GM18526 (cell line): ENCODE measurements around the gene TMEM254.

ENCODE experiments used
- POLR2A ChIP-seq: IDR thresholded peaks from 3 replicates; pipeline ENCODE4 v1.6.1; 2011; ENCODE audit not compliant: insufficient read length; ENCODE audit errors: extremely low read depth

The TMEM254 gene

DNA sequence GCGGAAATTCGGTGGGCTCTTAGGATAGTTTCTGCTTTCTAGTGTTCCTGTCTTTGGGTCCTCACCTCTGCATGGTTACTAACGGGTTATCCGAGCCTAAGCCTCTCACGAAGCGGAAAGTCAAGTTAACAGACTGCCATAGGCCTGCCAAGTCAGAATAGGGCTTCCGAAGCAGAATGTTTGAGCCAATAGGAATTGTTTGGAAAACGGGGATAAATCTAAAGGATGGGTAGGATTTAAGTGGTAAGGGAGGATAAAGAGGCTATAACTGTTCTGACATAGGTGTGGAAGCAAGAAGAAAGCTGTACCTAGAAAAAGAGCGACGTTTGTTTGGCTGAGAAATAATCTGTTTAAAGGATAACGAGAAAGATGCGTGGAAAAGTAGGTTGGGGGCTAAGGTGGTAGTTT is 851 bp downstream of the TMEM254 start:
- no peak for TF ChIP-seq POLR2A

DNA sequence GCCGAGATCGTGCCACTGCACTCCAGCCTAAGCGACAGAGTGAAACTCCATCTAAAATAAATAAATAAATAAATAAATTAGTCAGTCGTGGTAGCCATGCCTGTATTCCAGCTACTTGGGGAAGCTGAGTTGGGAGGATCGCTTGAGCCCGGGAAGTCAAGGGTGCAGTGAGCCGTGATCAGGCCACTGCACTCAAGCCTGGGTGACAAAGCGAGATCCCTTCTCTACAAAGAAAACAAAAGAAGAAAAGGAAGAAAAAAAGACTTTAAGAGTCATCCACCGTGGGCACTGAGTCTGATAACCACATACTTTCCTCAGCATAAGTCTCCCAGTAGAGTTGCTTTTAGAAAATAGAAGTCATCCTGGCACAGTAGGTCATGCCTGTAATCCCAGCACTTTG is 2.6 kb downstream of the TMEM254 start:
- no peak for TF ChIP-seq POLR2A

DNA sequence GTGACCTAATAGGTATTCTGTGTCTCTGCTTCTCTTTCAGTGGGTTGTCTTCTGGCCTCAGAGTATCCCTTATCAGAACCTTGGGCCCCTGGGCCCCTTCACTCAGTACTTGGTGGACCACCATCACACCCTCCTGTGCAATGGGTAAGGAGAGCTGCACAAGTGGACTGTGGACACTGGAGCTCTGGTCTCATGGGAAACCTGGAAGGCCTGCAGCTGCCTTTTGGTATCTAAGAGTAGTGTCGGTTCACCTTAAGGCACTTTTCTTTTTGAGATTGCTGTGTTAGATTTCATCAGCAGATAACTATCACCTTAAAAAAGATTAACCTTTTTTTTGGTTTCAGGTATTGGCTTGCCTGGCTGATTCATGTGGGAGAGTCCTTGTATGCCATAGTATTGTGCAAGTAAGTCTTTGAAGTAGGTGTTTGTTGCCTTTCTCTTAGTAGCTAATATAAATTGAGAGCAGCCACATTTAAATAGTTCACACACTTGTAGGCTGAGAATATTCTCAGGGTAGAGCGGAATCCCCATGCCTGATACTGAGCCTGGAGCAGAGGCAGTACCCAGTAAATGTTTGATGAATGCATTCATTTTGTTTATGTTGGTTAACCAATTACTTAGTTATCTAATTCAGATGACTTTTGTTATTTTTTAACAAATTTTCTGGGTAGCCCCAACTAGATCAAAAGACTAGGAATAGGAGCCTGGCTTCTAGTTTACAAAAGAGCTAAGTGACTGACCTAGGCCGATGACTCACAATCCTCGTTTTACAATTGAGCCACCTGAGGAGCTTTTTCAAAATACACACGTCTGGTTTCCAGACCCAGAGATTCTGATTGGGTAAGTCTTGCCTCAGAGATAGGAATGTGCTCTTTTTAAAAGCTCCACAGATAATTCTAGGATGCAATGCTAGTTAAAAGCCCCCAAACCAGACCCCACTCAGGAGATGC is 3.6 kb downstream of the TMEM254 start:
- TF ChIP-seq POLR2A, result no peak

DNA sequence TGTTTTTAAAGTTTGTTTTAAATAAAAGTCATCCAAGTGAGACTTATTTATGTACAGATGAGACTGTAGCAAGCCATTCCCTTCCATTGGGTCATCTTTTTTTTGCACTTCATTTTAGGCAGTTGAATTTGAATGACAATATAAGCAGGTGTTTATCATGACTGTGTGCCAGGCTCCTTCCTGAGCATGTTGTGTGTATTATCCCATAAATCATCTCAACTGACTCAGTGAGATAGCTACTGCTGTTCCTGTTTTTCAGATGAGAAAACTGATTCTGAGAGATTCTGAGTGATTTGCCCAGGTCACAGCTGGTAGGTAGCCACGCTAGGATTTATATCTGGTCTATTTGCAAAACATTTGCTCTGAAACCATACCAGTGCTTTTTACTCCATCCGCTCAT is 11.7 kb downstream of the TMEM254 start:
- no peak for TF ChIP-seq POLR2A

DNA sequence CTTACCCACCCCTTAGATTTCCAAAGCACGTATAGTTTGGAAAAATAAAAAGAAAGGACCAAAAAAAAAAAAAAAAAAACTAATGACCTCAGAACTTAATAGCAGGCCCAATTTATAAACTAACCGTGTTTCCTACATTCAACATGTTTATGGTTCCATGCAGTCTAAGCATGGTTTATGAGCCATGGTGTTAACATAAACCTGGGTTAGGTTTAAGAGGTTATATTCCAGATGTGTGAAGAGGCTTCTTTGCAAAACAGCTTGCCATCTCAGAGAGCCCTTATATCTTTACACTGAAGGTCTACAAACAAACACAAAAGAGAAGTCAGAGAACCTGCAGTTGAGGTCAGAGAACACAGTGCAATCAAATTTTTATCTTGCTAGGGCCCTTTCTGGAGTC is 15.8 kb downstream of the TMEM254 start:
- TF ChIP-seq POLR2A, result no peak

DNA sequence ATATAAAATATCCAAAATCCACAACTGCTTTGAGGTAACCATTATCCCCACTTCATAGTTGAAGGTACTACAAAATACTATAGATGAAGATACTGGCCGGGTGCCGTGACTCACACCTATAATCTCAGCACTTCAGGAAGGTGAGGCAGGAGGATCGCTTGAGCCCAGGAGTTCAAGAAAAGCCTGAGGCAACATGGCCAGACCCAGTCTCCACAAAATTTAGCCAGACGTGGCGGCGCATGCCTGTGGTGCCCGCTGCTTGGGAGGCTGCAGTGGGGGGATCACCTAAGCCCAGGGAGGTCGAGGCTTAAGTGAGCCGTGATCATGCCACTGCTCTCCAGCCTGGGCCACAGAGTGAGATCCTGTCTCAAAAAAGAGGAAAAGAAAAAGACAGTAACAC is 21.7 kb downstream of the TMEM254 start:
- no peak for TF ChIP-seq POLR2A

DNA sequence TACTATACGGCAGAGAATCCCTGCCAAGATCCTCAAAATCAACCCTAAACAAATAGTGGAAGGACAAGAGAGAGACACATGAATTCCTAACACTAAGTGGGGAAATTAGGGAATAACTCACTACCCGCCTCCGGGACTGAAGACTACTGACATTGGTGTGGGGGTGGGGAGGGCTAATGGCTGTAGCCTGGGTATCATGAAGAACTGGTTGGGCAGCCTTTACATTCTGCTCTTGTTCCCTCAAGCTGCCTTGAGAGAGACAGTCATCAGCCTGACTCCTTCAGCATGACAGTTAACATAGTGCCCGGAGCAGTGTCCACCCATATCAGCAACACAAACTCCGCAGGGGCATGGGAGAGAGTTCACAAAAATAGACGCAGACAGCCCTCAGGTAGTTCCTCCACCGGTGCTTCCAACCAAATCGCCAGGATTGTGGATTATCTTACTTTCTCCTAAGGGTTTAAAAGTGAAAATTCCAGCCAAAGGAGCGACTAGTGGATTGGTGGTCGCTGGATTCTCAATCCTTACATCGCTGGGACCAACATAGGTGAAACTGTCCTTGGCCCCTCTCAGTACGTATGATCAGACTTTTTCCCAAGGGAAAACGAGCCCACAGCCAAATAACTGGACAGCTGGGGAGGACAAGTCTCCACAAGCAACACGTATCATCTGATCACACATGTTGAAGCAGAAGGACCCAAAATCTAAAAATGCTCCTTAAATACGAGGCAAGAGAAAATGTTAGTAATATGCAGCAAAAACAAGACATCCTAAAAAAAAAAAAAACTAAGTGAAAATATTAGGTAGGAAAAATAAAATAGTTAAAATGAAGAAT is 22.6 kb downstream of the TMEM254 start:
- TF ChIP-seq POLR2A, result no peak

DNA sequence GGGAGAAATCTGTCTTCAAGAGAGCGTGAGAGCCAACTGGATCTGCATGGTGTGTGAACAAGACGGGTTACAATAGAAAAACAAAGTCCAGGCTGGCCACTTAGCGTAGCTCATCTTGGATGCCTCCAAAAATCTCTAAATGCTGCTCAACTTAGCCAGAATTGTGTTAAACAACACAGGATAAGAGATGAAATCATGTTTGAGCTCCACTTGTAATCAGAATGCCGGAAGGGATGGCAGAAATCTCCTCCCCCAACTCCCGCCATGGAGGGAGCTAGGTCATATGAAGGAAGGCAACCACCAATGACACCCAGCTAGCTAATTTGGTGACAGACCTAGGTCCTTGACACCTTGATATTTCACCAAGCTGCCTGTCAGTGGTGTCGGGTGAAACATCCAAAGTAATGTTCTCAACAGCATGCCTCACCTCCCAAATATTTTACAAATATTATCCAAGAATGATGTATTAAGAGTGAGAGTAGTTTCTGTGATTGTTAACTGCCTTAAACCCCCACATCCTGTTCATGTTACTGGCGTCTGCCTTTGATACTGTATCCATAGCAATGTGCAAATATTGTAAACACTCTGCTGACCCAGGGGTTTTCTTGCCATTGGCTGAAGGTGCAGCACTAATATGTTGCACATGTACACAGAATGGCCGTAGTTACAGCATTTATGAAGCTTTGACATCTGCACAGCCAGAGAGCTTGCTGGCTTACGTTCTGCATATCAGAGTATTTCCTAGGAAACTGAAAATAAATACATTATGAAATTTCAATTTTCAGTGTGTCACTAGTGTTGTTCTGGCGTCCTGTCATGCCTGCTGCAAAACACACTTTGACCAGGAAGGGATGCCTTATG is 25.8 kb downstream of the TMEM254 start:
- no peak for TF ChIP-seq POLR2A

DNA sequence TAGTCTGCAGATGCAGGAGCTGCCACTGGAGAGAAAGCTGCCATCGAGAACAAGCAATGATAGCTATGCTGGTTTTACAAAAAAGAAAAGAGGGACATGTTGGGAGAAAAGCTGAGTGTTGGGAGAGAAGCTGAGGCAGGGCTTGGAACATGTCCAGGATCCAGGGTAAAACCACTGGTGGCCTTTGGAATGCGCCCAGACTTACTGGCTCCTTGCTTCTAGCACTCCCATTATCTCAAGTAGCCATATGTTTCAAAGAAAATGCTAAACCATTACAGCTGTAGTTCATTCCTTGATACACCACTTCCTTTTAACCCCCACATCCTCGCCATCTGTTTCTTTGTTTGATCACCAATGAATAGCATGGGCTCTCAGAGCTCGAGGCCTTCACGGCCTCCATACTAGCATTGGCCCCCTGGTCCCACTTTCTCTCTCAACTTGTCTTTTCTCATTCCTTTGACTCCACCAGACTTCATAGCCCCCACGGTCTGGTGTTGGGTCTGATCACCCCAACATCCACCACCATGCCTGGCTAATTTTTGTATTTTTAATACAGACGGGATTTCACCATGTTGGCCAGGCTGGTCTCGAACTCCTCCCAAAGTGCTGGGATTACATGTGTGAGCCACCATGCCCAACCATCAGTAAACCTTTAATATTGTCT is 30.2 kb downstream of the TMEM254 start:
- TF ChIP-seq POLR2A, result no peak

DNA sequence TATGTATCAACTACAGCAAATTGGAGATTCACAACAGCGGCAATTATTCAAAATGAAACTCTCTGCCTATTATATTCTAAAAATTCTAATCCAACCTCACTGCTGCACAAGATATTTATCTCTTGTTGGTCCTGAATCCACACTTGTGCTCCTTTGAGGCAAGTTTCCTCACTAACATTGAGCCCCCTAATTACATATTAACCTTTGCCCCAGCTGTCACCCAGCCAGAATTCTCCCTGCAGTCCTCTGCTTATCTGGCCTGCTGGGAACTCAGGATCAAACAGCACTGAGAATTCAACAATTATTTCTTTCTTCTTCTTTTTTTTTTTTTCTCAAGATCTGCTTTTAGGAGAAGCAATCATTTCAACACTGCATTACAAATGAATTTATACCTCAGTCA is 32.5 kb downstream of the TMEM254 start:
- no peak for TF ChIP-seq POLR2A

DNA sequence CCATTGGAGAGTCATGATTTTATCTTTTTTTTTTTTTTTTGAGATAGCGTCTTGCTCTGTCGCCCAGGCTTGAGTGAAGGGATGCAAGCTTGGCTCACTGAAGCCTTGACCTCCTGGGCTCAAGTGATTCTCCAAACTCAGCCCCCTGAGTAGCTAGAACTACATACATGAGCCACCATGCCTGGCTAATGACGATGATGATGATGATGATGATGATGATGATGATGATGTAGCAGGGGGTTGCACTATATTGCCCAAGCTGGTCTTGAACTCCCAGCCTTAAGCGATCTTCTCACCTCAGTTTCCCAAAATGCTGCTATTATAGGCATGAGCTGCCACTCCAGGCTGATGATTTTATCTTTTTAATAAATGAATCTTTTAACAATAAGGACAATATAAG is 40.2 kb downstream of the TMEM254 start:
- no peak for TF ChIP-seq POLR2A

DNA sequence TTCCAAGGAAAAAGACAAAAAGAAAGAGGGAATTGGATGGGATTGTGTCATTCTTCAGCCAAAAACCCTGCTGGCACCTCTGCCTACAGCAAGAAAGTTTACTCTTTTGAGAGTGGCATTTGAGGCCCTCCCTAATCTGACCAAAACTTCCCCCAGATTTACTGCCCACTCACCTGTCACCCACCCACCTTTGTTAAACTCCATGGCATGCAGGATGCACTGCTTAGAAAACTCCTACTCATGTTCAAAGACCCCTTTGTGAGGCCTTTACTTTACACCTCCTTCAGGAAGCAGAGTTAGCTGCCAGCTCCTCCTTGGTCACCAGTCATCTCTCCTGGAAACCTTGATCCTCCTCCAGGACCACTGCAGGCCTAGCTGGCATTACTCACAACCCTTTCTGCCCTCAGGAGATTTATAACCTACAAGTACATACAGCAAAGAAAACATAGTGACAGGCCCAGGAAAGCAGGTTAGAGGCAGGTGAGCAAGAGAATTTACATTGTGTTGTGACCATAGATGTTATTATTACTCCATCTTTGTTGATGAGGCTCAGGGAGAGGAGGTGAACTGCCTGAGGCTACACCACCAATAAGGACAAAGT is 43.7 kb downstream of the TMEM254 start:
- TF ChIP-seq POLR2A, result no peak

DNA sequence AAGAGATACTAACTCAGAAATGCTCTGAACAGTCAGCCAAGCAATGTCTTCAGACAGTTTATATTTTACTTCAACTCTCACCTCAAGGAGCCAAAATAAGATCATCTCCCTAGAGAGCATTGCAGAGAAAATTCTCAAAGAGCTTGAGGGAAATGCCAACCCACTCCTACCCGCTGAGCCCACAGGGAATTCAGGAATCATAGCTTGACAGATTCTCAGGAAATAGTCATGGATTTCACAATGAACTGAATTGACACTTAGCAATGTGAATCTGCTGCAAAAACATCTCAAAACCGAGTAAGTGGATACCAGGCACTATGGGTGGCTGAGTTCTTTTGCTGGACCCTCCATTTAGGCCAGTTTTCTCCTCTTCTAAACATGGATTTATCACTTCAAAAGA is 44.3 kb downstream of the TMEM254 start:
- no peak for TF ChIP-seq POLR2A

DNA sequence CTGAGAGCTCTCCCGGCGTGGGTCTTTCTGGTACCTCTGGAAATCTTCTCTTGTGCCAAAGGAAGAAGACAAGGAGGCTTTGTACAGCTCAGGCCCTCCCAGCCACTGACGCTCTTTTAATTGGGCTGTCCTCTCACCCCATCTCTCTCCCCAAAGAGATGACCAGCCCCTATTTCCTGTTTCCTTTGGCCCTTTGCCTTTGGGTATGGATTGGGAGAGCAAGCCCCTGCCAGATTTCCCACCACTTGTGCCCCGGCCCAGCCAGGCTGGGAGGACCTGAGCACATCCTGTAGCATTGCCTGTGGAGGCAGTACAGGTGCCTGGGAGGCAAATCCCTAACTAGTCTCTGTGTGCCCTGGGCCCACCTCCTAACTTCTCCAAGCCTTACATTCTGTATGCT is 48.4 kb downstream of the TMEM254 start:
- TF ChIP-seq POLR2A, result no peak

DNA sequence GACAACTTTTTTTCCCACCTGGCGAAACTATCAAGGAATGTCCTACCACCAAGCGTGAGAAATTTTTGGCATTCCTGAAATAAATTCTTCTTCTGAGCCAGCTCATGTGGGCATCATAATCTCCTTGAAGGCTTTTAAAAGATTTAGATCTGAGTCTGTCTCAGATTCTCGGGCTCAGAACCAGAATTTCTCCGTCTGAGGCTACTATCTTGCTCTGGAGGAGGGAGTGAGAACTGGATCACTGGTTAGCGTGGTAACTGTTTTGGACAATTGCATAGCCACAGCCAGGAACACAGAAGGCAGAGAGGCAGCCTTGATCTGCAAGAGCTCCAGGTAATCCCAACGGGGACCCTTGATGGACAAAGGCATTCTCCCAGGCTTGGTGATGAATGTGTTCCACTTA is 53.0 kb downstream of the TMEM254 start:
- TF ChIP-seq POLR2A, result no peak
